ENCODE results near the gene SHISA5. TPM values are rescaled to one million over a fixed set of nuclear protein-coding genes. Genes with fewer than 3 reads are reported as not detected.

The SHISA5 gene
- polyA plus RNA-seq, 3 donors = 147 to 266 (median 242) TPM

- TF ChIP-seq CTCF (IDR thresholded peaks at IDR 0.05) = no peak
- Histone ChIP-seq H3K9ac (ENCODE audit: insufficient read depth, low read length, poor library complexity, severe bottlenecking) (no peak overlapping the region), H3K4me3 (replicated peaks in 1 of 3; ENCODE audit: low read depth in 2 of 3, low read length in 3 of 3) (no peak overlapping the region), H3K9me3 (replicated peaks in 1 of 2; ENCODE audit: control insufficient read depth in 1 of 2, insufficient read depth in 1 of 2, low read length in 2 of 2) (no peaks in the 10 kb centered on the region), H4K20me1 (ENCODE audit: insufficient read depth, low read length) (no peaks in the 10 kb centered on the region), H3K36me3 (replicated peaks in 1 of 2; ENCODE audit: control insufficient read depth in 1 of 2, insufficient read depth in 2 of 2, low read length in 2 of 2) (no peaks in the 10 kb centered on the region), H3K79me2 (ENCODE audit: insufficient read depth, low read length) (no peaks in the 10 kb centered on the region), H3K4me1 (ENCODE audit: control insufficient read depth in 1 of 2, insufficient read depth in 2 of 2, low read length in 2 of 2) (peaks cover 7 to 8% of the 10 kb centered on the region in 2 donors), H2AFZ (ENCODE audit: insufficient read depth, low read depth, low read length, poor library complexity, severe bottlenecking) (no peak overlapping the region), H3K4me2 (replicated peaks; ENCODE audit: extremely low read depth, low read length, poor library complexity, severe bottlenecking) (no peak overlapping the region), H3K27me3 (ENCODE audit: control insufficient read depth in 2 of 2, insufficient read depth in 2 of 2, low read length in 2 of 2) (peaks cover 3 to 24% of the 10 kb centered on the region in 2 donors), H3K27ac (ENCODE audit: low read depth in 1 of 2, low read length in 2 of 2) (no peak overlapping the region)
- H3K4me1 Mint-ChIP-seq = peaks cover 6% of the 10 kb centered on the region
- H3K27ac Mint-ChIP-seq = no peak overlapping the region
- H3K9me3 Mint-ChIP-seq = peaks cover 0 to 5% (median 0%) of the 10 kb centered on the region in 7 donors
- no peak overlapping the region for H3K4me3 Mint-ChIP-seq
- WGBS (ENCODE audit: insufficient coverage) = 94% methylated on average over 10 of the region's 13 CpGs
- peaks cover 22 to 30% (median 26%) of the 10 kb centered on the region in 3 donors for H3K27me3 Mint-ChIP-seq (ENCODE audit: low read depth in 3 of 3)
- DNase-seq = no peak
- H3K36me3 Mint-ChIP-seq = peaks cover 0 to 3% of the 10 kb centered on the region in 2 donors
- intact Hi-C loops (cut with micrococcal nuclease) = no loop called here
Observed at GRCh38 chr3:48425281-48425812, 78.6 kb downstream of the SHISA5 start.

- Histone ChIP-seq H3K9ac (ENCODE audit: insufficient read depth, low read length, poor library complexity, severe bottlenecking) (no peak overlapping the region), H3K79me2 (ENCODE audit: insufficient read depth, low read length) (no peaks in the 10 kb centered on the region), H3K36me3 (replicated peaks in 1 of 2; ENCODE audit: control insufficient read depth in 1 of 2, insufficient read depth in 2 of 2, low read length in 2 of 2) (no peaks in the 10 kb centered on the region), H3K4me3 (replicated peaks in 1 of 3; ENCODE audit: low read depth in 2 of 3, low read length in 3 of 3) (no peak overlapping the region), H3K4me2 (replicated peaks; ENCODE audit: extremely low read depth, low read length, poor library complexity, severe bottlenecking) (no peak overlapping the region), H3K27me3 (ENCODE audit: control insufficient read depth in 2 of 2, insufficient read depth in 2 of 2, low read length in 2 of 2) (peaks cover 3 to 18% of the 10 kb centered on the region in 2 donors), H3K27ac (ENCODE audit: low read depth in 1 of 2, low read length in 2 of 2) (no peak overlapping the region), H4K20me1 (ENCODE audit: insufficient read depth, low read length) (no peaks in the 10 kb centered on the region), H3K9me3 (replicated peaks in 1 of 2; ENCODE audit: control insufficient read depth in 1 of 2, insufficient read depth in 1 of 2, low read length in 2 of 2) (no peaks in the 10 kb centered on the region), H3K4me1 (ENCODE audit: control insufficient read depth in 1 of 2, insufficient read depth in 2 of 2, low read length in 2 of 2) (peaks cover 0 to 2% of the 10 kb centered on the region in 2 donors), H2AFZ (ENCODE audit: insufficient read depth, low read depth, low read length, poor library complexity, severe bottlenecking) (no peak overlapping the region)
- Mint-ChIP-seq H3K27me3 (ENCODE audit: low read depth in 3 of 3) (peaks cover 15 to 22% (median 20%) of the 10 kb centered on the region in 3 donors), H3K36me3 (peaks cover 0 to 3% of the 10 kb centered on the region in 2 donors), H3K9me3 (peaks cover 0 to 5% (median 0%) of the 10 kb centered on the region in 7 donors), H3K4me3 (no peak overlapping the region), H3K27ac (no peak overlapping the region), H3K4me1 (no peaks in the 10 kb centered on the region)
- DNase-seq = no peak
- WGBS (ENCODE audit: insufficient coverage) = 86% methylated on average over 21 of the region's 27 CpGs
- intact Hi-C loops (cut with micrococcal nuclease) = no loop called here
- TF ChIP-seq CTCF (IDR thresholded peaks at IDR 0.05) = no peak
Observed at GRCh38 chr3:48423883-48424695, 79.9 kb downstream of the SHISA5 start.

Data from CD14-positive monocyte (primary cell).